Fibroblast of skin of back (primary cell): Measurements from ENCODE around the gene SLA2. TPM values are rescaled to one million over a fixed set of nuclear protein-coding genes. Genes with fewer than 3 reads are reported as not detected.
"Not testable (repeated sequence)": the region's sequence is repeated elsewhere in the genome, so short reads cannot be mapped to it uniquely, and the experiment has no call there.

Experiments used
- DNase-seq: peaks from one replicate; pipeline ENCODE4 v3.0.0-alpha.2; 2013
- polyA plus RNA-seq, 2 experiments: library from polyadenylated mRNA; unstranded; fragments of 120-200 nt; gene quantifications; one replicate each; pipeline ENCODE4 v1.2.1, GENCODE V29; 2013; ENCODE audit not compliant: insufficient read length in 2 of 2

SLA2 gene
- not detected for polyA plus RNA-seq (2013, experiment 1 of 2; ENCODE audit: insufficient read length)
- polyA plus RNA-seq (2013, experiment 2 of 2; ENCODE audit: insufficient read length): not detected

- DNase-seq: no peak
Observed at GRCh38 chr20:36645998-36646397, at the start of gene SLA2. Gene SLA2 (minus strand): TSS chr20:36646196. CDS start chr20:36641335, 4,861 bp downstream.

- DNase-seq: not testable (repeated sequence)
Observed at GRCh38 chr20:36695467-36695866, 49.5 kb upstream of the SLA2 start.

- DNase-seq: no peak
Observed at GRCh38 chr20:36688630-36689029, 42.6 kb upstream of the SLA2 start.

- DNase-seq: no peak
Observed at GRCh38 chr20:36687850-36688249, 41.9 kb upstream of the SLA2 start.

GRCh38 chr20:36686944-36687343 is 40.9 kb upstream of the SLA2 start:
- no peak for DNase-seq

GRCh38 chr20:36686504-36686903 is 40.5 kb upstream of the SLA2 start:
- DNase-seq: no peak

GRCh38 chr20:36684747-36685146 is 38.8 kb upstream of the SLA2 start:
- DNase-seq: no peak

GRCh38 chr20:36682311-36682710 is 36.3 kb upstream of the SLA2 start:
- no peak for DNase-seq

GRCh38 chr20:36677422-36677771 is 31.4 kb upstream of the SLA2 start:
- no peak for DNase-seq

GRCh38 chr20:36676701-36677421 is 30.9 kb upstream of the SLA2 start:
- no peak for DNase-seq

- DNase-seq: not testable (repeated sequence)
Observed at GRCh38 chr20:36675545-36675944, 29.5 kb upstream of the SLA2 start.

GRCh38 chr20:36672991-36673390 is 27.0 kb upstream of the SLA2 start:
- no peak for DNase-seq

- DNase-seq: no peak
Observed at GRCh38 chr20:36670665-36671357, 24.8 kb upstream of the SLA2 start.

- peak; percentile 13 for DNase-seq
Observed at GRCh38 chr20:36666181-36666740, 20.3 kb upstream of the SLA2 start.

- DNase-seq: no peak
Observed at GRCh38 chr20:36663031-36663430, 17.0 kb upstream of the SLA2 start.

GRCh38 chr20:36658300-36658699 is 12.3 kb upstream of the SLA2 start:
- no peak for DNase-seq

GRCh38 chr20:36656733-36657132 is 10.7 kb upstream of the SLA2 start:
- no peak for DNase-seq

GRCh38 chr20:36655004-36655403 is 9.0 kb upstream of the SLA2 start:
- no peak for DNase-seq

- no peak for DNase-seq
Observed at GRCh38 chr20:36654506-36654905, 8.5 kb upstream of the SLA2 start.

- DNase-seq: no peak
Observed at GRCh38 chr20:36653456-36653855, 7.5 kb upstream of the SLA2 start.

- no peak for DNase-seq
Observed at GRCh38 chr20:36647196-36648121, 1.5 kb upstream of the SLA2 start.

- DNase-seq: no peak
Observed at GRCh38 chr20:36646678-36647077, 682 bp upstream of the SLA2 start.

GRCh38 chr20:36645353-36645752 is 643 bp downstream of the SLA2 start:
- DNase-seq: no peak
